A673 (cell line): Measurements from ENCODE around the gene PCLO.

Experiments
- CTCF ChIP-seq: fragments of 300-800, 200-600 bp; sonication (generic); conservative IDR thresholded peaks from 2 replicates; pipeline ENCODE4 v1.5.1; 2017; ENCODE audit warnings: low read depth, mild to moderate bottlenecking, antibody characterized with exemption, low read length, moderate library complexity, mixed read lengths
- EZH2 ChIP-seq: fragments of 200-600 bp; sonication (generic); IDR thresholded peaks from 2 replicates; pipeline ENCODE4 v1.6.1; 2017; ENCODE audit warnings: borderline replicate concordance, low read depth, mild to moderate bottlenecking, mixed read lengths, antibody characterized with exemption, low read length; ENCODE audit not compliant: poor library complexity, severe bottlenecking

GRCh38 chr7:83015916-83016315, 146.8 kb downstream of the PCLO start:
- TF ChIP-seq CTCF, result no peak
- TF ChIP-seq EZH2, result no peak
